Panc1 (cell line): ENCODE measurements around the gene MTHFS. TPM values are rescaled to one million over a fixed set of nuclear protein-coding genes. Genes with fewer than 3 reads are reported as not detected.

Experiments
- ATAC-seq: fragments of 200-7000 bp; cut with Tn5 transposase; 2 replicates; pipeline ENCODE4 v1.9.1; 2020; ENCODE audit warnings: mild to moderate bottlenecking, moderate library complexity
- BruUV-seq: library from RNA; stranded (reverse); fragments of 400-500 nt; replicated peaks from 2 replicates; lab custom pipeline; 2021; lab: Mats Ljungman, UMichigan
- CTCF ChIA-PET: fragments of 300-600 bp; sonication (Branson Sonifier 250); formaldehyde crosslinking; loops from one replicate; lab custom pipeline; 2022; ENCODE audit warnings: antibody characterized with exemption; lab: Charles Lee
- POLR2A ChIA-PET: fragments of 300-600 bp; sonication (Branson Sonifier 250); formaldehyde crosslinking; loops from one replicate; lab custom pipeline; 2022; ENCODE audit warnings: antibody characterized with exemption; lab: Charles Lee
- DNase-seq: peaks from one replicate; pipeline ENCODE4 v3.0.0-alpha.2; 2010; ENCODE audit warnings: low read depth, low spot score
- H3K27ac ChIP-seq: 2 replicates; pipeline ENCODE4 v1.5.1; 2011; ENCODE audit warnings: mild to moderate bottlenecking, low read length, inconsistent platforms
- H3K27me3 ChIP-seq: fragments of 200-500 bp; sonication (Bioruptor generic); 2 replicates; pipeline ENCODE4 v1.6.0; 2014; ENCODE audit warnings: low read length, inconsistent platforms; ENCODE audit not compliant: control insufficient read depth, insufficient read depth
- H3K36me3 ChIP-seq: fragments of 200-500 bp; sonication (Bioruptor generic); 2 replicates; pipeline ENCODE4 v1.5.1; 2014; ENCODE audit warnings: inconsistent platforms, mild to moderate bottlenecking, low read length, moderate library complexity; ENCODE audit not compliant: control insufficient read depth, insufficient read depth
- H3K4me1 ChIP-seq: 2 replicates; pipeline ENCODE4 v1.5.1; 2011; ENCODE audit warnings: inconsistent platforms, mild to moderate bottlenecking, low read length, moderate library complexity; ENCODE audit not compliant: control insufficient read depth, insufficient read depth
- H3K4me3 ChIP-seq, 2 experiments: 2 replicates each; pipeline ENCODE4 v1.5.1; 2011 to 2012; ENCODE audit warnings: low read depth in 2 of 2, low read length in 2 of 2, mild to moderate bottlenecking in 2 of 2, inconsistent platforms in 1 of 2, moderate library complexity in 1 of 2
- H3K9me3 ChIP-seq: fragments of 200-500 bp; sonication (Bioruptor generic); 2 replicates; pipeline ENCODE4 v1.5.1; 2014; ENCODE audit warnings: low read depth, mild to moderate bottlenecking, inconsistent platforms, low read length, moderate library complexity; ENCODE audit not compliant: control insufficient read depth, insufficient read depth
- CTCF ChIP-seq: fragments of 450-650 bp; IDR thresholded peaks from 2 replicates; pipeline ENCODE4 v1.5.1; 2017; ENCODE audit warnings: mild to moderate bottlenecking
- POLR2AphosphoS5 ChIP-seq: IDR thresholded peaks from 2 replicates; pipeline ENCODE4 v1.6.1; 2012; ENCODE audit warnings: mild to moderate bottlenecking, low read depth, low read length, moderate library complexity
- REST ChIP-seq, 2 experiments: IDR thresholded peaks; 2 replicates each; pipeline ENCODE4 v1.6.1; 2011 to 2012; ENCODE audit warnings: low read depth in 2 of 2, control low read depth in 1 of 2, low read length in 1 of 2, mild to moderate bottlenecking in 1 of 2, moderate library complexity in 1 of 2; ENCODE audit not compliant: insufficient read depth in 1 of 2
- SIN3A ChIP-seq: IDR thresholded peaks from 2 replicates; pipeline ENCODE4 v1.6.1; 2012; ENCODE audit warnings: low read depth, mild to moderate bottlenecking, low read length, moderate library complexity, borderline replicate concordance; ENCODE audit not compliant: insufficient read depth
- TCF7L2 ChIP-seq: IDR thresholded peaks from 2 replicates; pipeline ENCODE4 v1.6.1; 2011; ENCODE audit warnings: mild to moderate bottlenecking, low read depth, low read length, inconsistent platforms
- in situ Hi-C: cut with HindIII; loops from 2 replicates; pipeline ENCODE4 v1.10.0; 2016; ENCODE audit warnings: low sequenced_read_pairs, low pct_unique_long_range_greater_than_20kb
- intact Hi-C: fragments of 100-400 bp; cut with micrococcal nuclease; formaldehyde crosslinking; loops from one replicate; pipeline ENCODE4 v1.10.0; 2022; ENCODE audit not compliant: unreplicated experiment
- total RNA-seq: library from RNA; stranded (reverse); gene quantifications from one replicate; pipeline ENCODE4 v1.2.1, GENCODE V29; 2021; ENCODE audit not compliant: unreplicated experiment

MTHFS gene
- total RNA-seq, 1 experiment from 2014 or later, result 50.0 TPM

DNA sequence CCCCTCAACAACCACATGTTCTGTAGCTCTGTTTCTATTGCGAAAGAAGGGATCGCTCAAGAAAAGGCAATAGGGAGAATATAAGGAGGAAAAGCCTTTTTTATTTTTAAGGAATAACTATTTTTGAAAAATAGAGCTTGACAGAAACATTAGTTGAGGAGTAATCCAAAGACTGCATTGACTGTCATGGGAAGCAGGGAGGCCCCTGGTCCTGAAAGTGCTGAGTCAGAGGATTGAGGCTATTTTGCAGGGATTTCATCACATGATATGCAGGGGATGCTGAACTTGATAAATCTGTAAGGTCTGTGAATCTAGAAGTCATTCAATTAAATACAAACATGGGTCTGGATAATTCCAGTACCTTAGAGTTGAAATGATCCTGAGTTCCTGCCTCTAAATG lies 92.0 kb downstream of the MTHFS start:
- Histone ChIP-seq H3K4me1 (no peaks in the 10 kb centered on the region), H3K36me3 (no peaks in the 10 kb centered on the region), H3K27me3 (no peaks in the 10 kb centered on the region), H3K27ac (no peak overlapping the region), H3K4me3 (no peak overlapping the region), H3K9me3 (no peaks in the 10 kb centered on the region)
- intact Hi-C loops, result no loop called here
- TF ChIP-seq TCF7L2, result no peak
- TF ChIP-seq SIN3A, result no peak
- no peak for TF ChIP-seq REST (IDR thresholded peaks at IDR 0.05; ENCODE audit: insufficient read depth in 1 of 2, low read depth in 2 of 2, low read length in 1 of 2)
- no peak for TF ChIP-seq CTCF
- no peak for TF ChIP-seq POLR2AphosphoS5
- DNase-seq (no peak), ATAC-seq (no peak)
- no TSS peak for BruUV-seq
- ChIA-PET CTCF (no interaction called here), POLR2A (no interaction called here)
- in situ Hi-C loops, result no loop called here

DNA sequence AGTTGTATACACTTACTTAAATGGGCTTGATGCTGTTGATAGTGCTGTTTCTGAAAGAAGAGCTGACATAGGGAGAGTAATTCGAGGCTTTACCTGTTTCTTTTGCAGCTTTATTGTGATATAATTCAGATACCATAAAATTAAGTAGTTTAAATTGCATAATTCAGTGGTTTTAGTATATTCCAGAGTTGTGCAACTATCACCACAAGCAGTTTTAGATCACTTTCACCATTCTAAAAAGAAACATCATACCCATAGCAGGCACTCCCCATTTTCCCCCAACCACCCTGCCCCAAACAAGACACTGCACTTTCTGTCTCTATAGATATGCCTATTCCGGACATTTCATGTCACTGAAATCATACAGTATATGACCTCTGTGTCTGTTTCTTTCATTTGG lies 98.5 kb downstream of the MTHFS start:
- DNase-seq, result no peak
- Histone ChIP-seq H3K27ac (no peak overlapping the region), H3K27me3 (no peaks in the 10 kb centered on the region), H3K4me3 (no peak overlapping the region), H3K36me3 (no peaks in the 10 kb centered on the region), H3K4me1 (no peaks in the 10 kb centered on the region), H3K9me3 (no peaks in the 10 kb centered on the region)
- ChIA-PET CTCF (interaction anchor here (1.4 kb wide), 1 partner anchor 9 kb away, joined by 4 read pairs; no protein-coding TSS in a partner anchor), POLR2A (no interaction called here)
- no TSS peak for BruUV-seq
- TF ChIP-seq SIN3A (no peak), REST (IDR thresholded peaks at IDR 0.05; ENCODE audit: insufficient read depth in 1 of 2, low read depth in 2 of 2, low read length in 1 of 2) (no peak)
- in situ Hi-C loops, result no loop called here
- intact Hi-C loops, result no loop called here
- no peak for ATAC-seq

Other genes with a start within 250 kb of the MTHFS start
- 4.7 TPM for gene BCL2A1, start 74.2 kb upstream of the MTHFS start, total RNA-seq
- 73.0 TPM for gene ZFAND6, start 162.7 kb upstream of the MTHFS start, total RNA-seq